GM12874 (cell line): Measurements from ENCODE around the gene KRT32.
A peak's percentile ranks its signal among the peaks of the same experiment; 100 is the strongest.

Experiments used
- TF ChIP-seq, protein P1 (sequence below): IDR thresholded peaks from 2 replicates; pipeline ENCODE4 v1.5.1; 2011; ENCODE audit warnings: low read depth, mild to moderate bottlenecking, control low read depth, low read length, moderate library complexity; ENCODE audit not compliant: insufficient read depth

Gene KRT32

GRCh38 chr17:41491476-41491875 lies 24.3 kb upstream of the KRT32 start:
- TF ChIP-seq, protein P1, sequence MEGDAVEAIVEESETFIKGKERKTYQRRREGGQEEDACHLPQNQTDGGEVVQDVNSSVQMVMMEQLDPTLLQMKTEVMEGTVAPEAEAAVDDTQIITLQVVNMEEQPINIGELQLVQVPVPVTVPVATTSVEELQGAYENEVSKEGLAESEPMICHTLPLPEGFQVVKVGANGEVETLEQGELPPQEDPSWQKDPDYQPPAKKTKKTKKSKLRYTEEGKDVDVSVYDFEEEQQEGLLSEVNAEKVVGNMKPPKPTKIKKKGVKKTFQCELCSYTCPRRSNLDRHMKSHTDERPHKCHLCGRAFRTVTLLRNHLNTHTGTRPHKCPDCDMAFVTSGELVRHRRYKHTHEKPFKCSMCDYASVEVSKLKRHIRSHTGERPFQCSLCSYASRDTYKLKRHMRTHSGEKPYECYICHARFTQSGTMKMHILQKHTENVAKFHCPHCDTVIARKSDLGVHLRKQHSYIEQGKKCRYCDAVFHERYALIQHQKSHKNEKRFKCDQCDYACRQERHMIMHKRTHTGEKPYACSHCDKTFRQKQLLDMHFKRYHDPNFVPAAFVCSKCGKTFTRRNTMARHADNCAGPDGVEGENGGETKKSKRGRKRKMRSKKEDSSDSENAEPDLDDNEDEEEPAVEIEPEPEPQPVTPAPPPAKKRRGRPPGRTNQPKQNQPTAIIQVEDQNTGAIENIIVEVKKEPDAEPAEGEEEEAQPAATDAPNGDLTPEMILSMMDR = no peak

- TF ChIP-seq, protein P1 = no peak
Measured at GRCh38 chr17:41490000-41490990, 23.1 kb upstream of the KRT32 start.

- TF ChIP-seq, protein P1 = no peak
Measured at GRCh38 chr17:41489531-41489930, 22.3 kb upstream of the KRT32 start, which contains the start of gene KRT36. TSS of gene KRT36 (minus strand) at chr17:41489910. CDS start at chr17:41489864, 46 bp downstream.

- TF ChIP-seq, protein P1 = peak; percentile 70
Measured at GRCh38 chr17:41486809-41487530, 19.8 kb upstream of the KRT32 start.

- TF ChIP-seq, protein P1 = no peak
Measured at GRCh38 chr17:41486316-41486715, 19.1 kb upstream of the KRT32 start.

DNA sequence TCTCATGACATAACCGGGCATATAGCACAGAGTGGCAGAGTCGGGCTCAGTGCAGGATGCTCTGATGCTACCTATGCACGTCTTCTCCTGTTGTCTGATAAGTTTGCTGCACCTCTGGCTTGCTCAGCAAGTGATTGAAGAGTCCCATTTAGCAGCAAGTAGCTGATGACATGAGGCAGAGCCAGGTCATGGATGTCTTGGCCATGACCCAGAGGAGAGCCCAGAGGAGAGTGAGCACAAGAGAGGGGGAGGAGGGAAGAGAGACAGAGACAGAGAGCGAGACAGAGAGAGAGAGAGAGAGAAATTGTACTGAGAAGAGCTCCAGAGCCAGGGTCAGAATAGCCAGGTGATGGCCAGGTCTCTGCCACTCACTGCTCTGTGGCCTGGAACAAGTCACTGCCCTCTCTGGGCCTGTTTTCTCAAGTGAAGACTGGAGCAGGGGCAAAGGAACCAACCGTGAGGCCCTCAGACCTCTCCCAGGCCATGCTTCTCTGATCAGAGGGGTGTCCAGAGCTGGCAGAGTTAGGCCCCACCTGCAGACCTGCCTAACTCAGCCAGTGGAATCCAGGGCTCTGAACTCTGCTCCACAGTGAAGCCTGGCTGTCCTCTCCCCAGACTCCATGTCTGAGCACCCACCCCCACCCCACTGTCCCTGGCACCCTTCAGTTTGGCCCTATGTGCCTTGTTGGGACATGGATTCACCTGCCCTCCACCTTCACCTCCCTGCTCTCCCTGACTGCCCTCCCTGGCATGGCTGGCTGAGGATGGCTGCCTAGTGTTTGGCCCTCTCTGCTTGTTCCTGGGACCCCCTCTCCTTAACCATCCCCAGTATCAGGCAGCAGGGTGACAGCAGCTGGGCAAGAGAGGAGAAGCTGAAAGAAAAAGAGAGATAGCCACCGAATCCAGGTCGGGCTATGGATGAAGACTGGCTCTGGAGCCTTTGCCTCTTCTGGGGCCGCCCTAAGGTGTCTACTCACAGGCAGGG lies 18.0 kb upstream of the KRT32 start:
- TF ChIP-seq, protein P1 = no peak
